GM12878 (cell line): ENCODE measurements around the gene RIF1. TPM values are rescaled to one million over a fixed set of nuclear protein-coding genes. Genes with fewer than 3 reads are reported as not detected.

Experiments
- ATAC-seq: fragments of 200-7000 bp; cut with Tn5 transposase; 3 replicates; pipeline ENCODE4 v1.9.1; 2020; ENCODE audit warnings: mild to moderate bottlenecking, moderate library complexity
- BruUV-seq: library from RNA; stranded (reverse); fragments of 400-500 nt; replicated peaks from 2 replicates; lab custom pipeline; 2021; lab: Mats Ljungman, UMichigan
- CTCF ChIA-PET: fragments of 300-600 bp; sonication (Branson Sonifier 250); formaldehyde crosslinking; extraction: SDS; loops from one replicate; lab custom pipeline; 2021; ENCODE audit warnings: inconsistent platforms; lab: Yijun Ruan, JAX
- POLR2A ChIA-PET: fragments of 350-600 bp; formaldehyde crosslinking; extraction: SDS; loops from one replicate; lab custom pipeline; 2021; ENCODE audit warnings: inconsistent platforms; lab: Charles Lee
- RAD21 ChIA-PET: fragments of 300-600 bp; sonication (Branson Sonifier 250); formaldehyde crosslinking; loops from one replicate; lab custom pipeline; 2023; ENCODE audit warnings: antibody characterized with exemption; ENCODE audit not compliant: unreplicated experiment; lab: Charles Lee
- SMC1A ChIA-PET: fragments of 300-600 bp; sonication (Branson Sonifier 250); formaldehyde crosslinking; loops from one replicate; lab custom pipeline; 2023; ENCODE audit not compliant: unreplicated experiment, uncharacterized antibody; lab: Charles Lee
- DNase-seq: peaks from one replicate; pipeline ENCODE4 v3.0.0-alpha.2; 2011; ENCODE audit warnings: low read depth, low spot score
- FAIRE-seq: peaks from 3 replicates; lab custom pipeline; 2011; peaks lifted over from hg19 to GRCh38; lab: Jason Lieb, UNC
- H2AFZ ChIP-seq: 2 replicates; pipeline ENCODE4 v1.6.0; 2011; ENCODE audit warnings: low read depth, low read length, control low read depth; ENCODE audit not compliant: control insufficient read depth
- H3K27ac ChIP-seq: 2 replicates; pipeline ENCODE4 v1.5.1; 2011; ENCODE audit warnings: control low read depth; ENCODE audit not compliant: control insufficient read depth, insufficient read depth
- H3K27me3 ChIP-seq, 2 experiments: replicated peaks in 1 of 2; 2 replicates each; pipeline versions ENCODE4 v1.6.0 to v1.6.1; 2011; ENCODE audit warnings: low read length in 1 of 2; ENCODE audit not compliant: control insufficient read depth in 2 of 2, insufficient read depth in 2 of 2
- H3K36me3 ChIP-seq, 2 experiments: 2 replicates each; pipeline ENCODE4 v1.5.1; 2011; ENCODE audit warnings: low read length in 1 of 2; ENCODE audit not compliant: control insufficient read depth in 2 of 2, insufficient read depth in 2 of 2
- H3K4me1 ChIP-seq: 2 replicates; pipeline ENCODE4 v1.6.1; 2011; ENCODE audit warnings: mild to moderate bottlenecking, low read length, moderate library complexity, mixed read lengths; ENCODE audit not compliant: control insufficient read depth, insufficient read depth
- H3K4me2 ChIP-seq: 2 replicates; pipeline ENCODE4 v1.6.0; 2011; ENCODE audit warnings: control low read depth; ENCODE audit not compliant: control insufficient read depth, insufficient read depth
- H3K4me3 ChIP-seq: fragments of 200-600 bp; sonication (generic); 2 replicates; pipeline ENCODE4 v1.5.1; 2016
- H3K79me2 ChIP-seq: 2 replicates; pipeline ENCODE4 v1.6.0; 2011; ENCODE audit warnings: low read length; ENCODE audit not compliant: control insufficient read depth, insufficient read depth
- H3K9ac ChIP-seq: 2 replicates; pipeline ENCODE4 v1.8.0; 2011; ENCODE audit warnings: low read length, control low read depth, mixed read lengths; ENCODE audit not compliant: control insufficient read depth, insufficient read depth
- H3K9me3 ChIP-seq: replicated peaks from 3 replicates; pipeline ENCODE4 v1.5.1; 2011; ENCODE audit warnings: mild to moderate bottlenecking, low read length; ENCODE audit not compliant: control insufficient read depth, insufficient read depth
- H4K20me1 ChIP-seq: 2 replicates; pipeline ENCODE4 v1.6.0; 2011; ENCODE audit not compliant: control insufficient read depth, insufficient read depth
- E2F8 ChIP-seq: fragments of 450-650 bp; IDR thresholded peaks from 2 replicates; pipeline ENCODE4 v1.6.1; 2018; ENCODE audit warnings: mild to moderate bottlenecking, low read depth, moderate library complexity; ENCODE audit not compliant: partially characterized antibody
- KAT2A ChIP-seq: conservative IDR thresholded peaks from 2 replicates; pipeline ENCODE4 v1.6.1; 2011; ENCODE audit warnings: low read depth, low read length; ENCODE audit not compliant: control insufficient read depth
- NFXL1 ChIP-seq: fragments of 450-650 bp; IDR thresholded peaks from 2 replicates; pipeline ENCODE4 v1.6.1; 2017; ENCODE audit warnings: antibody characterized with exemption, mild to moderate bottlenecking, borderline replicate concordance
- NR2C2 ChIP-seq: IDR thresholded peaks from 2 replicates; pipeline ENCODE4 v1.6.1; 2011; ENCODE audit warnings: borderline replicate concordance, low read depth; ENCODE audit not compliant: control insufficient read depth, insufficient read length
- PAX8 ChIP-seq: fragments of 450-650 bp; IDR thresholded peaks from 2 replicates; pipeline ENCODE4 v1.6.1; 2017; ENCODE audit warnings: mild to moderate bottlenecking, moderate library complexity
- POLR2A ChIP-seq: IDR thresholded peaks from 2 replicates; pipeline ENCODE4 v1.6.1; 2011; ENCODE audit warnings: low read depth, mild to moderate bottlenecking, low read length
- POLR2AphosphoS2 ChIP-seq: IDR thresholded peaks from 2 replicates; pipeline ENCODE4 v1.6.1; 2011; ENCODE audit warnings: low read depth, mild to moderate bottlenecking, low read length, improper control_type of control experiment, moderate library complexity
- PRDM15 ChIP-seq: fragments of 450-650 bp; formaldehyde crosslinking; IDR thresholded peaks from 2 replicates; pipeline ENCODE4 v1.4.0; 2020; ENCODE audit warnings: mild to moderate bottlenecking, moderate library complexity
- RAD21 ChIP-seq: IDR thresholded peaks from 2 replicates; pipeline ENCODE4 v1.6.1; 2011; ENCODE audit warnings: mild to moderate bottlenecking, low read depth, low read length, moderate library complexity; ENCODE audit not compliant: insufficient read depth
- SMAD1 ChIP-seq: fragments of 450-650 bp; IDR thresholded peaks from 2 replicates; pipeline ENCODE4 v1.6.1; 2018; ENCODE audit warnings: mild to moderate bottlenecking, low read depth; ENCODE audit not compliant: partially characterized antibody
- SMC3 ChIP-seq: IDR thresholded peaks from 2 replicates; pipeline ENCODE4 v1.6.1; 2011; ENCODE audit warnings: low read length, improper control_type of control experiment, borderline replicate concordance
- WGBS: methylation state at CpG from one replicate; pipeline ENCODE4 v1.1.6; 2016; ENCODE audit warnings: low lambda C conversion rate; ENCODE audit not compliant: insufficient replicate concordance, insufficient coverage; ENCODE audit errors: missing lambda C conversion rate; 5-methylcytosine and 5-hydroxymethylcytosine counted together
- in situ Hi-C: fragments of 300-500 bp; cut with MboI; formaldehyde crosslinking; loops from 9 replicates; pipeline ENCODE4 v1.14.3; 2018; ENCODE audit warnings: mixed read lengths
- intact Hi-C: fragments of 100-400 bp; cut with micrococcal nuclease; formaldehyde crosslinking; loops from one replicate; pipeline ENCODE4 v1.14.2; 2022; ENCODE audit not compliant: unreplicated experiment
- polyA plus RNA-seq, 11 experiments: library from polyadenylated mRNA; depleted of rRNA in 4 of 11; unstranded in 6 of 11; stranded (reverse) in 5 of 11; fragments of >200 nt; fragmentation: Nextera tagmentation in 4 of 11; fragmentation: Illumina TruSeq in 1 of 11; extraction: Ambion mirVana in 4 of 11; extraction: Trizol in 1 of 11; gene quantifications; 1 replicate in 1 of 11; 2 replicates in 10 of 11; pipeline versions ENCODE4 v1.2.1 to v1.2.3, GENCODE V29; 2011 to 2016; ENCODE audit warnings: inconsistent platforms in 2 of 11, missing spikeins in 2 of 11, low read depth in 1 of 11
- total RNA-seq, 4 experiments: library from RNA; depleted of rRNA in 3 of 4; stranded (reverse); fragments of >200 nt in 3 of 4; fragmentation: Illumina TruSeq in 1 of 4; extraction: Trizol in 1 of 4; gene quantifications; 2 replicates each; pipeline versions ENCODE4 v1.2.1 to v1.2.3, GENCODE V29; 2013 to 2021
- TF ChIP-seq, protein P1 (sequence below): fragments of 450-650 bp; conservative IDR thresholded peaks from 2 replicates; pipeline ENCODE4 v1.6.1; 2017; ENCODE audit warnings: mild to moderate bottlenecking, moderate library complexity
- TF ChIP-seq, protein P2 (sequence below), 3 experiments: IDR thresholded peaks in 2 of 3; conservative IDR thresholded peaks in 1 of 3; 2 replicates each; pipeline ENCODE4 v1.5.1; 2011; ENCODE audit warnings: low read depth in 3 of 3, low read length in 3 of 3, mild to moderate bottlenecking in 3 of 3, control low read depth in 2 of 3, moderate library complexity in 2 of 3, inconsistent platforms in 1 of 3, mixed read lengths in 1 of 3; ENCODE audit not compliant: control insufficient read depth in 2 of 3, insufficient read depth in 1 of 3; ENCODE audit errors: extremely low read depth in 1 of 3

The RIF1 gene
- total and polyA plus RNA-seq, 10 of the 15 experiments (the other 5 are each of a cell fraction or from before 2014, with no cell fraction given) = 6.3 to 63.2 (median 34.4) TPM

DNA sequence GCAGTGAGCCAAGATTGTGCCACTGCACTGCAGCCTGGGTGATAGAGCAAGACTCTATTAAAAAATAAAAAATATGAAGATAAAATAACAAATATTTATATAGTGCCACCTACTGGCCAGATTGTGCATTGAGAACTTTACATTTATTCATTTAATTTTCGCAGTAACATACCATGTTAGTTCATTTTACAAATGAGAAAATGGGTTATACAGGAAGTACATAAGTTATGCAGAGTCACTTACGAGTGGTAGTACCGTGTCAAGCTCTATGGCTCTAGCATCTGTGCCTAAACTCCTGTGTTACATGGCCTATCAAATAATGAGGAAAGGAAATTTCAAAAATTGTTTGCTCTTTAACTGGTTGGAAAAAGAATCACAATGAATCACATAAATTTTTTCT is 27.9 kb downstream of the RIF1 start:
- DNase-seq (no peak), ATAC-seq (peak; percentile 74), FAIRE-seq (peak; percentile 44)
- SMC1A ChIA-PET = no interaction called here
- no peaks in the 10 kb centered on the region for H3K4me1 ChIP-seq
- POLR2A ChIA-PET = interaction anchor here (0.9 kb wide), 1 partner anchor 391 kb away, joined by 3 read pairs; the partner anchor contains the start of gene ARL5A
- no peaks in the 10 kb centered on the region for H3K27me3 ChIP-seq
- no peaks in the 10 kb centered on the region for H4K20me1 ChIP-seq
- no peak for TF ChIP-seq SMAD1
- no peak for TF ChIP-seq POLR2A
- TF ChIP-seq POLR2AphosphoS2 = no peak
- no peak for TF ChIP-seq E2F8
- TF ChIP-seq SMC3 = peak; percentile 15; the same call in 1 of the 2 replicates
- TF ChIP-seq, protein P1, sequence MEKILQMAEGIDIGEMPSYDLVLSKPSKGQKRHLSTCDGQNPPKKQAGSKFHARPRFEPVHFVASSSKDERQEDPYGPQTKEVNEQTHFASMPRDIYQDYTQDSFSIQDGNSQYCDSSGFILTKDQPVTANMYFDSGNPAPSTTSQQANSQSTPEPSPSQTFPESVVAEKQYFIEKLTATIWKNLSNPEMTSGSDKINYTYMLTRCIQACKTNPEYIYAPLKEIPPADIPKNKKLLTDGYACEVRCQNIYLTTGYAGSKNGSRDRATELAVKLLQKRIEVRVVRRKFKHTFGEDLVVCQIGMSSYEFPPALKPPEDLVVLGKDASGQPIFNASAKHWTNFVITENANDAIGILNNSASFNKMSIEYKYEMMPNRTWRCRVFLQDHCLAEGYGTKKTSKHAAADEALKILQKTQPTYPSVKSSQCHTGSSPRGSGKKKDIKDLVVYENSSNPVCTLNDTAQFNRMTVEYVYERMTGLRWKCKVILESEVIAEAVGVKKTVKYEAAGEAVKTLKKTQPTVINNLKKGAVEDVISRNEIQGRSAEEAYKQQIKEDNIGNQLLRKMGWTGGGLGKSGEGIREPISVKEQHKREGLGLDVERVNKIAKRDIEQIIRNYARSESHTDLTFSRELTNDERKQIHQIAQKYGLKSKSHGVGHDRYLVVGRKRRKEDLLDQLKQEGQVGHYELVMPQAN = no peak
- peak; percentile 16; the same call in 1 of the 2 replicates for TF ChIP-seq RAD21
- no peak for TF ChIP-seq PAX8
- no peak for TF ChIP-seq NFXL1
- no peak for TF ChIP-seq KAT2A
- TF ChIP-seq, protein P2, sequence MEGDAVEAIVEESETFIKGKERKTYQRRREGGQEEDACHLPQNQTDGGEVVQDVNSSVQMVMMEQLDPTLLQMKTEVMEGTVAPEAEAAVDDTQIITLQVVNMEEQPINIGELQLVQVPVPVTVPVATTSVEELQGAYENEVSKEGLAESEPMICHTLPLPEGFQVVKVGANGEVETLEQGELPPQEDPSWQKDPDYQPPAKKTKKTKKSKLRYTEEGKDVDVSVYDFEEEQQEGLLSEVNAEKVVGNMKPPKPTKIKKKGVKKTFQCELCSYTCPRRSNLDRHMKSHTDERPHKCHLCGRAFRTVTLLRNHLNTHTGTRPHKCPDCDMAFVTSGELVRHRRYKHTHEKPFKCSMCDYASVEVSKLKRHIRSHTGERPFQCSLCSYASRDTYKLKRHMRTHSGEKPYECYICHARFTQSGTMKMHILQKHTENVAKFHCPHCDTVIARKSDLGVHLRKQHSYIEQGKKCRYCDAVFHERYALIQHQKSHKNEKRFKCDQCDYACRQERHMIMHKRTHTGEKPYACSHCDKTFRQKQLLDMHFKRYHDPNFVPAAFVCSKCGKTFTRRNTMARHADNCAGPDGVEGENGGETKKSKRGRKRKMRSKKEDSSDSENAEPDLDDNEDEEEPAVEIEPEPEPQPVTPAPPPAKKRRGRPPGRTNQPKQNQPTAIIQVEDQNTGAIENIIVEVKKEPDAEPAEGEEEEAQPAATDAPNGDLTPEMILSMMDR (IDR thresholded peaks at IDR 0.05 in 2 of 3, conservative IDR thresholded peaks at IDR 0.05 in 1 of 3; ENCODE audit: control insufficient read depth in 2 of 3, extremely low read depth in 1 of 3, insufficient read depth in 1 of 3, low read depth in 3 of 3, low read length in 3 of 3) = peak in 2 of 3 experiments; percentile 16 to 43; a peak in 4 of 6 replicates
- TF ChIP-seq NR2C2 = no peak
- TF ChIP-seq PRDM15 (CRISPR knock-in tag) = no peak
- no peaks in the 10 kb centered on the region for H3K79me2 ChIP-seq
- in situ Hi-C loops (no loop called here), intact Hi-C loops (loop anchor here (5.0 kb wide), 1 partner anchor 150 kb away; the partner anchor contains the start of gene NMI)
- 14% methylated on average over 3 of the region's 3 CpGs for WGBS
- no peak overlapping the region for H3K27ac ChIP-seq
- RAD21 ChIA-PET = no interaction called here
- no TSS peak for BruUV-seq
- H3K9ac ChIP-seq = no peak overlapping the region
- H3K36me3 ChIP-seq = peaks cover 0 to 35% of the 10 kb centered on the region in 2 experiments; a peak in 2 of 4 replicates
- no peak overlapping the region for H2AFZ ChIP-seq
- no peaks in the 10 kb centered on the region for H3K9me3 ChIP-seq
- no peak overlapping the region for H3K4me2 ChIP-seq
- CTCF ChIA-PET = interaction anchor here (0.6 to 3.3 kb wide), 21 partner anchors 8 to 199 kb away, joined by 3 to 21 read pairs (median 3); partner anchors contain the start of gene RIF1
- no peak overlapping the region for H3K4me3 ChIP-seq
